PC-9 (cell line): ENCODE measurements around the gene CACNA1B. TPM values are rescaled to one million over a fixed set of nuclear protein-coding genes. Genes with fewer than 3 reads are reported as not detected.

ENCODE experiments used
- BruUV-seq: library from RNA; stranded (reverse); fragments of 400-500 nt; replicated peaks from 2 replicates; lab custom pipeline; 2021; lab: Mats Ljungman, UMichigan
- CTCF ChIA-PET: fragments of 300-600 bp; sonication (Branson Sonifier 250); formaldehyde crosslinking; loops from one replicate; lab custom pipeline; 2022; ENCODE audit warnings: antibody characterized with exemption; lab: Charles Lee
- POLR2A ChIA-PET: fragments of 300-600 bp; sonication (Branson Sonifier 250); formaldehyde crosslinking; loops from one replicate; lab custom pipeline; 2022; ENCODE audit warnings: antibody characterized with exemption; ENCODE audit not compliant: unreplicated experiment; lab: Charles Lee
- DNase-seq, 2 experiments: peaks; one replicate each; pipeline versions ENCODE4 v3.0.0 to v3.0.0-alpha.2; 2015 to 2022; ENCODE audit warnings: mixed read lengths in 1 of 2
- H2AFZ ChIP-seq: fragments of 200-600 bp; sonication (generic); 2 replicates; pipeline ENCODE4 v1.8.1; 2017; ENCODE audit warnings: antibody characterized with exemption
- H3F3A ChIP-seq: fragments of 200-600 bp; sonication (generic); 2 replicates; pipeline ENCODE4 v1.8.1; 2017; ENCODE audit warnings: antibody characterized with exemption, mild to moderate bottlenecking, low read depth; ENCODE audit not compliant: insufficient read depth
- H3K27ac ChIP-seq: fragments of 200-600 bp; sonication (generic); 2 replicates; pipeline ENCODE4 v1.6.1; 2016; ENCODE audit warnings: mixed run types
- H3K27me3 ChIP-seq: fragments of 200-600 bp; sonication (generic); 2 replicates; pipeline ENCODE4 v1.6.1; 2016; ENCODE audit warnings: low read depth, mixed run types; ENCODE audit not compliant: insufficient read depth
- H3K36me3 ChIP-seq: fragments of 200-600 bp; sonication (generic); 2 replicates; pipeline ENCODE4 v1.6.1; 2016; ENCODE audit warnings: low read depth, mixed run types
- H3K4me1 ChIP-seq: fragments of 200-600 bp; sonication (generic); replicated peaks from 2 replicates; pipeline ENCODE4 v1.6.1; 2016; ENCODE audit warnings: mixed run types; ENCODE audit not compliant: insufficient read depth
- H3K4me2 ChIP-seq: fragments of 200-600 bp; sonication (generic); 2 replicates; pipeline ENCODE4 v1.6.1; 2017; ENCODE audit warnings: mixed run types
- H3K4me3 ChIP-seq: fragments of 200-600 bp; sonication (generic); 2 replicates; pipeline ENCODE4 v1.6.1; 2016; ENCODE audit warnings: mixed run types
- H3K79me2 ChIP-seq: fragments of 200-600 bp; sonication (generic); 2 replicates; pipeline ENCODE4 v1.6.1; 2017; ENCODE audit warnings: low read depth, mixed run types
- H3K9me2 ChIP-seq: fragments of 200-600 bp; sonication (generic); 2 replicates; pipeline ENCODE4 v1.8.1; 2017; ENCODE audit warnings: mild to moderate bottlenecking; ENCODE audit not compliant: insufficient read depth
- H3K9me3 ChIP-seq: fragments of 200-600 bp; sonication (generic); 2 replicates; pipeline ENCODE4 v1.8.1; 2016; ENCODE audit warnings: low read depth; ENCODE audit not compliant: insufficient read depth
- H4K20me1 ChIP-seq: fragments of 200-600 bp; sonication (generic); 2 replicates; pipeline ENCODE4 v1.8.1; 2017; ENCODE audit not compliant: insufficient read depth
- CTCF ChIP-seq: fragments of 200-600 bp; sonication (generic); conservative IDR thresholded peaks from 2 replicates; pipeline ENCODE4 v1.6.1; 2017; ENCODE audit warnings: mixed run types, antibody characterized with exemption, mild to moderate bottlenecking, moderate library complexity
- EZH2 ChIP-seq: fragments of 200-600 bp; sonication (generic); IDR thresholded peaks from 2 replicates; pipeline ENCODE4 v1.8.0; 2017; ENCODE audit warnings: antibody characterized with exemption, low read depth
- intact Hi-C: fragments of 100-400 bp; cut with micrococcal nuclease; formaldehyde crosslinking; loops from one replicate; pipeline ENCODE4 v1.10.0; 2022; ENCODE audit not compliant: unreplicated experiment
- total RNA-seq: library from RNA; stranded (reverse); gene quantifications from 2 replicates; pipeline ENCODE4 v1.2.3, GENCODE V29; 2021

The CACNA1B gene
- total RNA-seq, 1 experiment from 2014 or later: not detected

GRCh38 chr9:137900584-137901310 lies 23.2 kb downstream of the CACNA1B start:
- intact Hi-C loops: no loop called here
- H3K4me2 ChIP-seq: no peak overlapping the region
- H3K27ac ChIP-seq: no peak overlapping the region
- H2AFZ ChIP-seq: no peak overlapping the region
- no peaks in the 10 kb centered on the region for H4K20me1 ChIP-seq
- H3K36me3 ChIP-seq: no peaks in the 10 kb centered on the region
- BruUV-seq: no TSS peak
- DNase-seq: no peak
- POLR2A ChIA-PET: no interaction called here
- H3K9me2 ChIP-seq: no peaks in the 10 kb centered on the region
- H3K9me3 ChIP-seq: no peaks in the 10 kb centered on the region
- H3K27me3 ChIP-seq: peaks cover 87% of the 10 kb centered on the region
- H3F3A ChIP-seq: no peaks in the 10 kb centered on the region
- no peaks in the 10 kb centered on the region for H3K79me2 ChIP-seq
- H3K4me1 ChIP-seq: no peaks in the 10 kb centered on the region
- CTCF ChIA-PET: no interaction called here
- no peak overlapping the region for H3K4me3 ChIP-seq
- TF ChIP-seq CTCF: no peak
- TF ChIP-seq EZH2: no peak

GRCh38 chr9:137902646-137903045 lies 25.1 kb downstream of the CACNA1B start:
- H3F3A ChIP-seq: no peaks in the 10 kb centered on the region
- no peaks in the 10 kb centered on the region for H3K79me2 ChIP-seq
- H3K27ac ChIP-seq: no peak overlapping the region
- H3K27me3 ChIP-seq: peaks cover 93% of the 10 kb centered on the region
- H3K9me3 ChIP-seq: no peaks in the 10 kb centered on the region
- H3K4me2 ChIP-seq: no peak overlapping the region
- H2AFZ ChIP-seq: no peak overlapping the region
- intact Hi-C loops: no loop called here
- no peaks in the 10 kb centered on the region for H3K4me1 ChIP-seq
- no peak overlapping the region for H3K4me3 ChIP-seq
- DNase-seq: no peak
- H3K9me2 ChIP-seq: no peaks in the 10 kb centered on the region
- no peak for TF ChIP-seq EZH2
- no peak for TF ChIP-seq CTCF
- H4K20me1 ChIP-seq: no peaks in the 10 kb centered on the region
- BruUV-seq: no TSS peak
- no peaks in the 10 kb centered on the region for H3K36me3 ChIP-seq
- ChIA-PET CTCF (no interaction called here), POLR2A (no interaction called here)

GRCh38 chr9:137905740-137906139 lies 28.2 kb downstream of the CACNA1B start:
- Histone ChIP-seq H3K27ac (no peak overlapping the region), H3K36me3 (no peaks in the 10 kb centered on the region), H3K27me3 (peaks cover 94% of the 10 kb centered on the region), H3K4me3 (no peak overlapping the region), H3K4me1 (no peaks in the 10 kb centered on the region), H2AFZ (no peak overlapping the region), H4K20me1 (no peaks in the 10 kb centered on the region), H3K4me2 (no peak overlapping the region), H3K9me2 (no peaks in the 10 kb centered on the region), H3K9me3 (no peaks in the 10 kb centered on the region), H3K79me2 (no peaks in the 10 kb centered on the region), H3F3A (no peaks in the 10 kb centered on the region)
- ChIA-PET POLR2A (no interaction called here), CTCF (no interaction called here)
- intact Hi-C loops: no loop called here
- DNase-seq: no peak
- TF ChIP-seq EZH2: no peak
- TF ChIP-seq CTCF: no peak
- no TSS peak for BruUV-seq
